HL-60 (cell line): ENCODE measurements around the gene ABCA4.

Experiments
- DNase-seq, 2 experiments: peaks; one replicate each; pipeline ENCODE4 v3.0.0-alpha.2; 2010 to 2020; ENCODE audit warnings: low read depth in 1 of 2, low spot score in 1 of 2
- H3K27ac ChIP-seq: fragments of 250-450 bp; sonication (Bioruptor Pico); replicated peaks from 2 replicates; pipeline ENCODE4 v1.5.1; 2020; ENCODE audit warnings: mild to moderate bottlenecking, moderate library complexity
- H3K27me3 ChIP-seq: fragments of 250-450 bp; sonication (Bioruptor Pico); 2 replicates; pipeline ENCODE4 v1.5.1; 2021; ENCODE audit warnings: mild to moderate bottlenecking, moderate library complexity; ENCODE audit not compliant: insufficient read depth, poor library complexity, severe bottlenecking
- H3K4me3 ChIP-seq: replicated peaks from 2 replicates; pipeline ENCODE4 v1.5.1; 2011; ENCODE audit warnings: mild to moderate bottlenecking, control low read depth, low read length; ENCODE audit not compliant: insufficient read depth
- CTCF ChIP-seq: IDR thresholded peaks from one replicate; pipeline ENCODE4 v1.5.1; 2011; ENCODE audit warnings: low read length, control low read depth, inconsistent platforms; ENCODE audit not compliant: insufficient read depth
- GABPA ChIP-seq: IDR thresholded peaks from 2 replicates; pipeline ENCODE4 v1.6.1; 2012; ENCODE audit warnings: low read depth
- POLR2AphosphoS5 ChIP-seq: IDR thresholded peaks from 2 replicates; pipeline ENCODE4 v1.6.1; 2012; ENCODE audit warnings: low read depth
- REST ChIP-seq: IDR thresholded peaks from 2 replicates; pipeline ENCODE4 v1.6.1; 2012; ENCODE audit warnings: low read depth; ENCODE audit not compliant: insufficient replicate concordance
- SPI1 ChIP-seq: IDR thresholded peaks from 2 replicates; pipeline ENCODE4 v1.6.1; 2012; ENCODE audit warnings: low read depth, mild to moderate bottlenecking, borderline replicate concordance

ABCA4 gene

GRCh38 chr1:93980320-93981273 lies 140.4 kb downstream of the ABCA4 start:
- no peaks in the 10 kb centered on the region for H3K27me3 ChIP-seq
- H3K27ac ChIP-seq: no peak overlapping the region
- no peak for DNase-seq
- H3K4me3 ChIP-seq: no peak overlapping the region
- TF ChIP-seq GABPA (no peak), POLR2AphosphoS5 (no peak), CTCF (no peak), REST (no peak), SPI1 (no peak)

- no peaks in the 10 kb centered on the region for H3K27me3 ChIP-seq
- no peak overlapping the region for H3K27ac ChIP-seq
- H3K4me3 ChIP-seq: no peak overlapping the region
- TF ChIP-seq CTCF (no peak), REST (no peak), POLR2AphosphoS5 (no peak), SPI1 (no peak), GABPA (no peak)
- no peak for DNase-seq
These were observed 141.1 kb downstream of the ABCA4 start for GRCh38 chr1:93979718-93980319.

GRCh38 chr1:93979040-93979717 lies 141.8 kb downstream of the ABCA4 start:
- Histone ChIP-seq H3K4me3 (no peak overlapping the region), H3K27me3 (no peaks in the 10 kb centered on the region), H3K27ac (no peak overlapping the region)
- TF ChIP-seq POLR2AphosphoS5 (no peak), REST (no peak), CTCF (no peak), SPI1 (no peak), GABPA (no peak)
- DNase-seq: no peak
